ENCODE measurements around the gene IGFBP3. TPM values are rescaled to one million over a fixed set of nuclear protein-coding genes. Genes with fewer than 3 reads are reported as not detected.

IGFBP3 gene
- total RNA-seq, 1 donor from 2014 or later = 40.2 TPM

DNA sequence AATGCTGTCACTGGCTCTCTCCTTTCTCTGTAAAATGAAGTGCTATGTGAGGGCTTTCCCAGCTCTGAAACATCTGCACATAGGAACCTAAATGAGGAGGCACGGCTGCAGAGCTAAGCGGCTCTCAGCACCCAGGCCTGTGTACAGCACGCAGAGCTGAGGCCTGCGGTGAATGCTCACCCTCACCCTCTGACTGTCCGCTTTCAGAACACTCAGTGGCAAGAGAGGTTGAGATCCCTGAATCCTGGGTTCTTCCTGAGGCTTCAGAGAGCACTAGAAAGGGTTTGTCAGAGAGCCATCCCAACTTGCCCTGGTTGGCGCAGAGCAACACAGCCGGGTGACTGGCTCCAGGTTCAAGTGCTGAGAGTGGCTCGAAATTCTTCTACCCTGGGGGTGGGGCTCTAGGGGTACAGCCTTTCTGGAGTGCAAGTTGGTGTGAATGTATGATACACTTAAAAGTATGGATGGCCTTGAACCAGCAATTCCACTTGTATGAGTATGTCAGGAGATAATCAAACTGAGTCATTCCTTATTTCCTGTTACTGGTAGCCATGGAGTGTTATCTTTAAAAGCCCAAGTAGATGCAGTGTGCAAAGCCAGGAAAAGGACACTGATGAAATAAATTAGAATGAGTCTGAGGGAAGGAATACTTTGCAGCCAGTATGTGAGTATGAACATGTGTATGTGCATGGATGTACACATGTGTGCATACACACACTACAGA, 46.5 kb downstream of the IGFBP3 start:
- H3K9me3 Mint-ChIP-seq = peaks cover 5% of the 10 kb centered on the region
- no peaks in the 10 kb centered on the region for H3K36me3 Mint-ChIP-seq (ENCODE audit: low read depth)
- TF ChIP-seq, protein P1, sequence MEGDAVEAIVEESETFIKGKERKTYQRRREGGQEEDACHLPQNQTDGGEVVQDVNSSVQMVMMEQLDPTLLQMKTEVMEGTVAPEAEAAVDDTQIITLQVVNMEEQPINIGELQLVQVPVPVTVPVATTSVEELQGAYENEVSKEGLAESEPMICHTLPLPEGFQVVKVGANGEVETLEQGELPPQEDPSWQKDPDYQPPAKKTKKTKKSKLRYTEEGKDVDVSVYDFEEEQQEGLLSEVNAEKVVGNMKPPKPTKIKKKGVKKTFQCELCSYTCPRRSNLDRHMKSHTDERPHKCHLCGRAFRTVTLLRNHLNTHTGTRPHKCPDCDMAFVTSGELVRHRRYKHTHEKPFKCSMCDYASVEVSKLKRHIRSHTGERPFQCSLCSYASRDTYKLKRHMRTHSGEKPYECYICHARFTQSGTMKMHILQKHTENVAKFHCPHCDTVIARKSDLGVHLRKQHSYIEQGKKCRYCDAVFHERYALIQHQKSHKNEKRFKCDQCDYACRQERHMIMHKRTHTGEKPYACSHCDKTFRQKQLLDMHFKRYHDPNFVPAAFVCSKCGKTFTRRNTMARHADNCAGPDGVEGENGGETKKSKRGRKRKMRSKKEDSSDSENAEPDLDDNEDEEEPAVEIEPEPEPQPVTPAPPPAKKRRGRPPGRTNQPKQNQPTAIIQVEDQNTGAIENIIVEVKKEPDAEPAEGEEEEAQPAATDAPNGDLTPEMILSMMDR (conservative IDR thresholded peaks at IDR 0.05) = no peak

GRCh38 chr7:45873355-45873754, 47.7 kb downstream of the IGFBP3 start:
- H3K36me3 Mint-ChIP-seq (ENCODE audit: low read depth) = no peaks in the 10 kb centered on the region
- H3K4me3 Mint-ChIP-seq = no peak overlapping the region
- no peak overlapping the region for H3K27ac Mint-ChIP-seq (ENCODE audit: unreplicated experiment)
- peaks cover 2% of the 10 kb centered on the region for H3K9me3 Mint-ChIP-seq
- H3K4me1 Mint-ChIP-seq = no peaks in the 10 kb centered on the region
- no peak for DNase-seq (ENCODE audit: low read depth, low spot score)
- TF ChIP-seq, protein P1 (conservative IDR thresholded peaks at IDR 0.05) = no peak
- no peaks in the 10 kb centered on the region for H3K27me3 Mint-ChIP-seq (ENCODE audit: low read depth)

More for the DNA sequence above, 46.5 kb downstream of the IGFBP3 start:
- Mint-ChIP-seq H3K4me1 (no peaks in the 10 kb centered on the region), H3K27me3 (ENCODE audit: low read depth) (no peaks in the 10 kb centered on the region), H3K4me3 (no peak overlapping the region), H3K27ac (ENCODE audit: unreplicated experiment) (no peak overlapping the region)
- DNase-seq (ENCODE audit: low read depth, low spot score) = no peak

DNA sequence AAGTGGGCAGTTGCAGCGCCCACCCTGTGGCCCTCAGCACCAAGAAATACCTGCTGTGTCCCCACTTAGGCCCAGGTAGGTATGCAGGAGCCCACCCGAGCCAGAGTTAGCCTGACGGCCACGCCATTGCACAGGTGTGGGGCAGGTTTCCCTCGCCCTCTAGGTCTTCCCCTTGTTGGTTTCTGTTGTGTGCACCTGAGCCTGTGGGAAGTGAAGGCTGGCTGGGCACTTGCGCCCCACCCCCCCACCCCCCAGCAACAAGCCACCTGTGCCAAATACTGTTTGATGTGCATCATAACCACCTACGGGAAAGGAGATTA, 48.1 kb downstream of the IGFBP3 start, which contains the start of gene CCDC201:
Gene CCDC201, minus strand, starts transcription at position 48 of the 320 bp plus-strand sequence. CDS start 75 bp downstream, outside the sequence.
- peaks cover 2% of the 10 kb centered on the region for H3K9me3 Mint-ChIP-seq
- H3K36me3 Mint-ChIP-seq (ENCODE audit: low read depth) = no peaks in the 10 kb centered on the region
- no peak within 1 kb of the TSS for H3K27ac Mint-ChIP-seq (ENCODE audit: unreplicated experiment)
- no peaks in the 10 kb centered on the region for H3K27me3 Mint-ChIP-seq (ENCODE audit: low read depth)
- TF ChIP-seq, protein P1 (conservative IDR thresholded peaks at IDR 0.05) = no peak
- no peaks in the 10 kb centered on the region for H3K4me1 Mint-ChIP-seq
- no peak for DNase-seq (ENCODE audit: low read depth, low spot score)
- no peak within 1 kb of the TSS for H3K4me3 Mint-ChIP-seq

GRCh38 chr7:45872116-45873034, 48.7 kb downstream of the IGFBP3 start:
- Mint-ChIP-seq H3K4me1 (no peaks in the 10 kb centered on the region), H3K36me3 (ENCODE audit: low read depth) (no peaks in the 10 kb centered on the region), H3K27me3 (ENCODE audit: low read depth) (no peaks in the 10 kb centered on the region), H3K9me3 (peaks cover 2% of the 10 kb centered on the region), H3K4me3 (no peak overlapping the region), H3K27ac (ENCODE audit: unreplicated experiment) (no peak overlapping the region)
- no peak for DNase-seq (ENCODE audit: low read depth, low spot score)
- TF ChIP-seq, protein P1 (conservative IDR thresholded peaks at IDR 0.05) = peak; percentile 55

DNA sequence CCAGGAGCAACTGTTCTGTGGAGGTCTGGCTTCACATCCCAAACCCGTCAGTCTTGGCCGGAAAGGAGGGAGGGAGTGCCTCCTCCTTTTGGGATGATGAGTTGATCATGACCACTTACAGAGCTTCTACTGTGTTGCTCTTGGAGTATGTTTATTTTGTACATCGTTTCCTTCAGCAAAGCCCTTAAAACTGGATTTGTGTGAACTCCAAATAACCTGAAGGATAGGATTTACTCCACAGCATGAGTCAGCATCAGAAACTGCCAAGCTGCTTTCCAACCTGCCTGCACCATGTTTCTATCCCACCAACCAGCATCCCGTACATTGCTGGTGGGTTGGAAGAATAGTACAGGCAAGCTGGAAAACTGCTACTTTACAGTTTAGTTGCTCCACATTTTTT, 51.6 kb downstream of the IGFBP3 start:
- H3K4me1 Mint-ChIP-seq = no peaks in the 10 kb centered on the region
- no peak for DNase-seq (ENCODE audit: low read depth, low spot score)
- H3K4me3 Mint-ChIP-seq = no peak overlapping the region
- H3K27ac Mint-ChIP-seq (ENCODE audit: unreplicated experiment) = no peak overlapping the region
- no peaks in the 10 kb centered on the region for H3K36me3 Mint-ChIP-seq (ENCODE audit: low read depth)
- no peaks in the 10 kb centered on the region for H3K9me3 Mint-ChIP-seq
- H3K27me3 Mint-ChIP-seq (ENCODE audit: low read depth) = no peaks in the 10 kb centered on the region
- TF ChIP-seq, protein P1 (conservative IDR thresholded peaks at IDR 0.05) = no peak
